ENCODE data around the gene GPC3.

GPC3 gene

DNA sequence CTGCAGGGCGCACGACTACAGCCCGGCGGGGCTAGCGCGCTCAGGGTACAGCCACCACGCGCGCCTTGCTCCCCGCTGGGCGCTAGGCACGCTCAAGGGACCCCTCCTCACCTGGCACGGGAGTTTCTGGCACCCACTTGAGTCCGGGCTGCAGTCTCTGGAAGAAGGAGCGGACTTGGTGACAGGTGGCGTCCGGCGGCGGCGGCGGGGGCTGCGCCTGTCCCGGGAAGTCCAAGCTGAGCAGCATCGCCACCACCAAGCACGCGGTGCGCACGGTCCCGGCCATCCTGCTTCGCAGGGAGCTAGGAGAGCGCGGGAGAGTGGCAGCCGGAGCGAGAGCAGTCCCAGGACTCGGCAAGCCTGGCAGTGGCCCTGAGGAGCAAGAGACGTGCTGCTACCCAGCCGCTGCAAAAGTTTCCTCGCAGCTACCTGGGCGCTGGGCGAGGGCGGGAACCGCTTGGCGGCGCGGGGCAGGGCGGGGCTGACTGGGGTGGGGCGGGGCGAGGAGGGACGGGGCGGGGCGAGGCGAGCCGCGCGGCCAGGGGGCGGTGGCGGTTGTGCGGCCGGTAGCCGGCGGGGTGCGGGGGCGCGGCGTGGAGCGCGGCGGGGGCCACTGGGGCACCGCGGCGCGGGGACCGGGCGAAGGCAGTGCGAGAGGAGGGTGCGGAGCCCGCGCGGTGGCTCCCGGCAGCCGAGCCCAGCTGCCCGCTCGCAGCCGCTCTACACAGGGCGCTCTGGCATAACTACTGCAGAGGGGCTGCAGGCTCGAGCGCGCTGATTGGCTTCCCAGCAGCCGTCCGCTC lies at the start of gene GPC3:
Gene GPC3 (minus strand): TSS at position 431 of the 803 bp plus-strand sequence.
- TF ChIP-seq, protein P1, sequence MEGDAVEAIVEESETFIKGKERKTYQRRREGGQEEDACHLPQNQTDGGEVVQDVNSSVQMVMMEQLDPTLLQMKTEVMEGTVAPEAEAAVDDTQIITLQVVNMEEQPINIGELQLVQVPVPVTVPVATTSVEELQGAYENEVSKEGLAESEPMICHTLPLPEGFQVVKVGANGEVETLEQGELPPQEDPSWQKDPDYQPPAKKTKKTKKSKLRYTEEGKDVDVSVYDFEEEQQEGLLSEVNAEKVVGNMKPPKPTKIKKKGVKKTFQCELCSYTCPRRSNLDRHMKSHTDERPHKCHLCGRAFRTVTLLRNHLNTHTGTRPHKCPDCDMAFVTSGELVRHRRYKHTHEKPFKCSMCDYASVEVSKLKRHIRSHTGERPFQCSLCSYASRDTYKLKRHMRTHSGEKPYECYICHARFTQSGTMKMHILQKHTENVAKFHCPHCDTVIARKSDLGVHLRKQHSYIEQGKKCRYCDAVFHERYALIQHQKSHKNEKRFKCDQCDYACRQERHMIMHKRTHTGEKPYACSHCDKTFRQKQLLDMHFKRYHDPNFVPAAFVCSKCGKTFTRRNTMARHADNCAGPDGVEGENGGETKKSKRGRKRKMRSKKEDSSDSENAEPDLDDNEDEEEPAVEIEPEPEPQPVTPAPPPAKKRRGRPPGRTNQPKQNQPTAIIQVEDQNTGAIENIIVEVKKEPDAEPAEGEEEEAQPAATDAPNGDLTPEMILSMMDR (conservative IDR thresholded peaks at IDR 0.05; ENCODE audit: low read depth, low read length): no peak
- peak; percentile 20 for DNase-seq (ENCODE audit: low read depth)
- peak within 1 kb of the TSS; percentile 20 for H3K4me3 ChIP-seq (ENCODE audit: low read depth, low read length)

DNA sequence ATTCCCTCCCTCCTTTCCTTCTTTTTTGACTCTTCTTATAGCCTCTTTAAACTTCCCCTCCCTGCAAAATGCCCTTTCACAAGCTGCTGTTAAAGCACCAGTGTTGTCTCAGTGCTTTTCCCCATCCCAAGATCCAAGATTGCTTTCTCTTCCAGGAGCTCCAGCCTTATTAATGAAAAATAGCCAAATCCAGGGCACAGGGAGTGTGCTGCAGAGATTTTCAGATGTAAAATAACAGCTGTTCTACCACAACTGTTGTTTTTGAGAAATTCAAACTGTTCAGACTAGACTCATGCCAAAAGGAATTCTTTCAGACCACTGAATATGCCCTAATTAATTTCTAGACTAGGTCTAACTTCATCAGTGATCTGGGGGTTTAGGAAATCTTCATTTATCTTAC lies 47.0 kb upstream of the GPC3 start:
- TF ChIP-seq, protein P1 (conservative IDR thresholded peaks at IDR 0.05; ENCODE audit: low read depth, low read length): no peak
- no peak overlapping the region for H3K4me3 ChIP-seq (ENCODE audit: low read depth, low read length)
- no peak for DNase-seq (ENCODE audit: low read depth)

GRCh38 chrX:134026565-134027311 lies 41.3 kb upstream of the GPC3 start:
- TF ChIP-seq, protein P1 (conservative IDR thresholded peaks at IDR 0.05; ENCODE audit: low read depth, low read length): peak; percentile 69
- H3K4me3 ChIP-seq (ENCODE audit: low read depth, low read length): no peak overlapping the region
- DNase-seq (ENCODE audit: low read depth): peak; percentile 59

DNA sequence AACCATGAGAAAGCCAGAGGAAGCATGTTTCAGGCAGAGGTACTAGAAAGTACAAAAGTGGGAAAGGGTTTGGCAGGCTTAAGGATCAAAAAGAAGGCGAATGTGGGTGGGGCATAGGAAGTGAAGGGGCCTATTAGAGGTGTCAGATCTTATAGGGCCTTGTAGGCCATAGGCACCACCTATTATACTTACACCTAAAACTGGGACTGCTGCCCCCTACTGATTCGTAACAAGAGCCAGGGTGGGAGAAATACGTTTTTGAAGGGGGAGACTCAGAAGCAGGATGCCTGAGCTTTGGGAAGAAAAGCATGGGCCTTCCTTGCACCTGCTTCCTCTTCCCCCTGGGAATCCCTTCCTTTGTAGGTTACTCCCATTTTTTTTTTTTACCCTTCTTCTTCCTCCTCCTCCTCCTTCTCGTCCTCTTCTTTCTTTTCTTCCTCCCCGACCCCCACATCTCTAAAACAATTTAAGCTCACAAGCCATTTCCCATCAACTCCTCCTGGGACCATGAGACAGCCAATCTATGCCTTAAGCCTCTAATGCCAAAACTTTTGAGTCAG lies 40.7 kb upstream of the GPC3 start:
- TF ChIP-seq, protein P1 (conservative IDR thresholded peaks at IDR 0.05; ENCODE audit: low read depth, low read length): no peak
- H3K4me3 ChIP-seq (ENCODE audit: low read depth, low read length): no peak overlapping the region
- no peak for DNase-seq (ENCODE audit: low read depth)

DNA sequence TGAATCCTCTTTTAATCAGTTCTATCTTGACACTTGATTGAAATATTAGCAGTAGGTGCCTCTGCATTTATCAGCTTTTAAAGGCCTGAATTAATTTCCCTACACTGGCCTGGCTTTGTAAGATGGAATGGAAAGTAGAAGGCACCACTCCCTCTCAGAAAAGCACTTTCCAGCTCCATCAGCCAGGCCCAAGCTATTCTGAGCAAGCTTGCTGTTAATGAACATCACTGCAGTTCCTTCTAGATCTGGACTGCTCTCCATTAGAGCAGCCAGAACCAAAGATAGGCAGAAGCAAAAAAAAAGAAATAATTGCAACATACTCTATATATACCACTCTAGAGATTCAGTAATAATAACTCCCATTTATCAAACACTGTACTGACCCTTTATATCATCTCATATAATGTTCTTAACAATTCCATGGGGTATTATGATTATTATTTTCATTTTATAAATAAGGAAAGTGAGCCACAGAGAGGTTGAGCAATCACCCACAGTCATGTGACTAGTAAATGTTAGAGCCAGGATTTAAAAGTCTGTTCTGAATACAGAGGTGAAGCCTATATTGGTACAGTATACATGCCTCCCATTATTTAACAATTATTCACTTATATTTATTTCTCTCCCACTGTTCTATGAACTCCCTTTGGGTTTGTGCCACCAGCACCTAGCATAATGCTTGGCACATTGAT lies 39.4 kb upstream of the GPC3 start:
- H3K4me3 ChIP-seq (ENCODE audit: low read depth, low read length): no peak overlapping the region
- TF ChIP-seq, protein P1 (conservative IDR thresholded peaks at IDR 0.05; ENCODE audit: low read depth, low read length): no peak
- DNase-seq (ENCODE audit: low read depth): no peak

- DNase-seq (ENCODE audit: low read depth): no peak
Observed at GRCh38 chrX:134023851-134024281, 38.5 kb upstream of the GPC3 start.

More at GRCh38 chrX:134023851-134024281, 38.5 kb upstream of the GPC3 start:
- no peak overlapping the region for H3K4me3 ChIP-seq (ENCODE audit: low read depth, low read length)
- TF ChIP-seq, protein P1 (conservative IDR thresholded peaks at IDR 0.05; ENCODE audit: low read depth, low read length): no peak

Measured in choroid plexus epithelial cell (primary cell).